HepG2 (cell line): Measurements from ENCODE around the gene TSPAN11. TPM values are rescaled to one million over a fixed set of nuclear protein-coding genes. Genes with fewer than 3 reads are reported as not detected.

ENCODE experiments used
- ATAC-seq: fragments of 200-7000 bp; cut with Tn5 transposase; 3 replicates; pipeline ENCODE4 v1.9.1; 2020; ENCODE audit warnings: mild to moderate bottlenecking, moderate library complexity
- BruUV-seq: library from RNA; stranded (reverse); fragments of 400-500 nt; replicated peaks from 2 replicates; lab custom pipeline; 2021; lab: Mats Ljungman, UMichigan
- CTCF ChIA-PET: fragments of 300-600 bp; formaldehyde crosslinking; extraction: SDS; loops from one replicate; lab custom pipeline; 2021; ENCODE audit warnings: low total read pairs, inconsistent platforms, low intra/inter-chr PET ratio; lab: Yijun Ruan, JAX
- POLR2A ChIA-PET: fragments of 350-600 bp; sonication (Branson Sonifier 250); formaldehyde crosslinking; loops from one replicate; lab custom pipeline; 2020; ENCODE audit warnings: antibody characterized with exemption, inconsistent platforms; lab: Yijun Ruan, JAX
- DNase-seq: peaks from one replicate; pipeline ENCODE4 v3.0.0-alpha.2; 2015; ENCODE audit warnings: low spot score
- FAIRE-seq: peaks from 3 replicates; lab custom pipeline; 2011; peaks lifted over from hg19 to GRCh38; lab: Jason Lieb, UNC
- H2AFZ ChIP-seq: one replicate; pipeline ENCODE4 v1.6.1; 2011; ENCODE audit warnings: low read length, inconsistent platforms
- H3K27ac ChIP-seq: fragments of 300-600 bp; 3 replicates; pipeline ENCODE4 v1.8.0; 2011; ENCODE audit warnings: mixed run types, mild to moderate bottlenecking, mixed read lengths, low read length, inconsistent platforms; ENCODE audit not compliant: insufficient read depth; ENCODE audit errors: extremely low read length
- H3K27me3 ChIP-seq, 2 experiments: fragments of 200-600 bp in 1 of 2; 2 replicates in 1 of 2; 3 replicates in 1 of 2; pipeline versions ENCODE4 v1.6.0 to v1.8.0; 2011; ENCODE audit warnings: low read length in 2 of 2, mild to moderate bottlenecking in 2 of 2, moderate library complexity in 2 of 2, inconsistent platforms in 1 of 2; ENCODE audit not compliant: insufficient read depth in 2 of 2, control insufficient read depth in 1 of 2
- H3K36me3 ChIP-seq, 2 experiments: fragments of 200-600 bp in 1 of 2; replicated peaks in 1 of 2; 2 replicates in 1 of 2; 3 replicates in 1 of 2; pipeline versions ENCODE4 v1.5.1 to v1.8.0; 2011; ENCODE audit warnings: low read length in 2 of 2, inconsistent platforms in 1 of 2; ENCODE audit not compliant: insufficient read depth in 2 of 2, control insufficient read depth in 1 of 2
- H3K4me1 ChIP-seq: 2 replicates; pipeline ENCODE4 v1.5.1; 2012; ENCODE audit warnings: low read length, inconsistent platforms; ENCODE audit not compliant: insufficient read depth
- H3K4me2 ChIP-seq: 2 replicates; pipeline ENCODE4 v1.6.0; 2011; ENCODE audit warnings: low read depth, low read length, inconsistent platforms
- H3K4me3 ChIP-seq, 3 experiments: fragments of 200-600 bp in 1 of 3; sonication (generic), shearing (Covaris generic) in 1 of 3; replicated peaks in 1 of 3; 2 replicates each; pipeline ENCODE4 v1.5.1; 2011 to 2016; ENCODE audit warnings: low read length in 3 of 3, inconsistent platforms in 2 of 3, low read depth in 2 of 3, mild to moderate bottlenecking in 2 of 3, control low read depth in 1 of 3, mixed read lengths in 1 of 3; ENCODE audit not compliant: insufficient read depth in 1 of 3
- H3K79me2 ChIP-seq: one replicate; pipeline ENCODE4 v1.6.1; 2011; ENCODE audit warnings: low read length, inconsistent platforms; ENCODE audit not compliant: insufficient read depth
- H3K9ac ChIP-seq: 2 replicates; pipeline ENCODE4 v1.6.0; 2011; ENCODE audit warnings: mild to moderate bottlenecking, low read depth, low read length, inconsistent platforms; ENCODE audit not compliant: insufficient read depth
- H3K9me3 ChIP-seq: 2 replicates; pipeline ENCODE4 v1.5.1; 2012; ENCODE audit warnings: mild to moderate bottlenecking, low read length
- H4K20me1 ChIP-seq: 2 replicates; pipeline ENCODE4 v1.6.0; 2011; ENCODE audit warnings: inconsistent platforms, mild to moderate bottlenecking, low read length, moderate library complexity; ENCODE audit not compliant: insufficient read depth
- CSRNP2 ChIP-seq: sonication (generic); formaldehyde crosslinking; conservative IDR thresholded peaks from 2 replicates; pipeline ENCODE4 v1.8.0; 2022; ENCODE audit warnings: low read depth, missing genetic modification reagents
- HMG20B ChIP-seq: conservative IDR thresholded peaks from 2 replicates; pipeline ENCODE4 v1.6.1; 2016; ENCODE audit warnings: missing genetic modification reagents, missing compliant biosample characterization
- MBNL3 ChIP-seq: fragments of 250-450 bp; sonication (Bioruptor Pico); conservative IDR thresholded peaks from 2 replicates; pipeline ENCODE4 v1.8.0; 2022; ENCODE audit warnings: mild to moderate bottlenecking, inconsistent platforms
- PCBP2 ChIP-seq: fragments of 200-400 bp; formaldehyde crosslinking; optimal IDR thresholded peaks from 2 replicates; pipeline ENCODE3; 2018; ENCODE audit warnings: low read length, low read depth; ENCODE audit not compliant: poor library complexity, severe bottlenecking
- REPIN1 ChIP-seq: sonication (generic); formaldehyde crosslinking; IDR thresholded peaks from 2 replicates; pipeline ENCODE4 v1.8.0; 2022; ENCODE audit warnings: missing genetic modification reagents, low read depth, mild to moderate bottlenecking, borderline replicate concordance
- REXO4 ChIP-seq: sonication (generic); formaldehyde crosslinking; IDR thresholded peaks from 2 replicates; pipeline ENCODE4 v1.8.0; 2022; ENCODE audit warnings: missing genetic modification reagents, mild to moderate bottlenecking, borderline replicate concordance
- ZBTB2 ChIP-seq: sonication (generic); formaldehyde crosslinking; IDR thresholded peaks from 2 replicates; pipeline ENCODE4 v1.8.0; 2022; ENCODE audit warnings: low read depth, missing genetic modification reagents
- ZNF556 ChIP-seq: sonication (generic); formaldehyde crosslinking; IDR thresholded peaks from 2 replicates; pipeline ENCODE4 v1.4.0; 2020; ENCODE audit warnings: mild to moderate bottlenecking, missing genetic modification reagents, borderline replicate concordance
- WGBS: methylation state at CpG from one replicate; pipeline ENCODE4 v1.1.6; 2017; ENCODE audit warnings: low lambda C conversion rate; 5-methylcytosine and 5-hydroxymethylcytosine counted together
- in situ Hi-C: cut with HindIII; loops from 2 replicates; pipeline ENCODE4 v1.10.0; 2017; ENCODE audit warnings: low pct_unique_long_range_greater_than_20kb; ENCODE audit not compliant: extremely low pct_ligation_motif_present
- intact Hi-C: fragments of 100-400 bp; cut with micrococcal nuclease; formaldehyde crosslinking; loops from one replicate; pipeline ENCODE4 v1.10.0; 2022; ENCODE audit not compliant: unreplicated experiment
- polyA plus RNA-seq, 8 experiments: library from polyadenylated mRNA; depleted of rRNA in 3 of 8; stranded (reverse) in 7 of 8; unstranded in 1 of 8; fragments of >200 nt; fragmentation: Illumina TruSeq in 4 of 8; extraction: Trizol in 4 of 8; gene quantifications; 2 replicates each; pipeline versions ENCODE4 v1.2.1 to v1.2.3, GENCODE V29; 2011 to 2016; ENCODE audit warnings: low read depth in 4 of 8, missing spikeins in 1 of 8, mixed read lengths in 1 of 8; ENCODE audit not compliant: insufficient read depth in 1 of 8
- total RNA-seq, 5 experiments: library from RNA; depleted of rRNA; stranded (reverse); fragments of >200 nt; fragmentation: Illumina TruSeq; extraction: Trizol; gene quantifications; 2 replicates each; pipeline ENCODE4 v1.2.3, GENCODE V29; 2016; ENCODE audit warnings: low read depth in 1 of 5

Gene TSPAN11
- total and polyA plus RNA-seq, 2 of the 13 experiments (the other 11 are each of a cell fraction or from before 2014, with no cell fraction given) = 0.01 to 0.07 TPM

GRCh38 chr12:31029468-31029867 is 102.9 kb downstream of the TSPAN11 start:
- no peaks in the 10 kb centered on the region for H3K36me3 ChIP-seq
- H3K79me2 ChIP-seq = no peaks in the 10 kb centered on the region
- H3K27me3 ChIP-seq = peaks cover 0 to 3% of the 10 kb centered on the region in 2 experiments; a peak in 1 of 5 replicates
- ChIA-PET CTCF (no interaction called here), POLR2A (no interaction called here)
- no TSS peak for BruUV-seq
- H4K20me1 ChIP-seq = no peaks in the 10 kb centered on the region
- H3K9ac ChIP-seq = no peak overlapping the region
- 67% methylated on average over 11 of the region's 11 CpGs for WGBS
- DNase-seq (no peak), FAIRE-seq (no peak), ATAC-seq (no peak)
- in situ Hi-C loops (no loop called here), intact Hi-C loops (no loop called here)
- no peak overlapping the region for H3K4me2 ChIP-seq
- H3K27ac ChIP-seq = no peak overlapping the region
- H3K4me3 ChIP-seq = no peak overlapping the region
- H2AFZ ChIP-seq = no peak overlapping the region
- H3K4me1 ChIP-seq = no peaks in the 10 kb centered on the region
- TF ChIP-seq MBNL3 (CRISPR knock-in tag) (no peak), HMG20B (CRISPR knock-in tag) (no peak), REXO4 (CRISPR knock-in tag) (no peak), ZNF556 (CRISPR knock-in tag) (no peak)
- H3K9me3 ChIP-seq = no peaks in the 10 kb centered on the region

GRCh38 chr12:31029916-31030562 is 103.5 kb downstream of the TSPAN11 start:
- no peaks in the 10 kb centered on the region for H3K9me3 ChIP-seq
- H3K27me3 ChIP-seq = peaks cover 0 to 2% of the 10 kb centered on the region in 2 experiments; a peak in 1 of 5 replicates
- no peak overlapping the region for H3K9ac ChIP-seq
- H3K4me3 ChIP-seq = no peak overlapping the region
- ChIA-PET CTCF (no interaction called here), POLR2A (no interaction called here)
- WGBS = 21% methylated on average over 6 of the region's 6 CpGs
- no peaks in the 10 kb centered on the region for H3K36me3 ChIP-seq
- H2AFZ ChIP-seq = no peak overlapping the region
- no TSS peak for BruUV-seq
- intact Hi-C loops (no loop called here), in situ Hi-C loops (no loop called here)
- ATAC-seq (no peak), FAIRE-seq (no peak), DNase-seq (no peak)
- no peak overlapping the region for H3K27ac ChIP-seq
- H3K4me2 ChIP-seq = no peak overlapping the region
- H4K20me1 ChIP-seq = no peaks in the 10 kb centered on the region
- H3K4me1 ChIP-seq = no peaks in the 10 kb centered on the region
- no peaks in the 10 kb centered on the region for H3K79me2 ChIP-seq
- TF ChIP-seq CSRNP2 (CRISPR knock-in tag) (no peak), REPIN1 (CRISPR knock-in tag) (no peak), PCBP2 (no peak), ZBTB2 (CRISPR knock-in tag) (no peak)
